ENCODE results near the gene CAMK1D. TPM values are rescaled to one million over a fixed set of nuclear protein-coding genes. Genes with fewer than 3 reads are reported as not detected.

Gene CAMK1D
- total and polyA plus RNA-seq, 2 experiments from 2014 or later = 4.6 to 7.2 TPM

DNA sequence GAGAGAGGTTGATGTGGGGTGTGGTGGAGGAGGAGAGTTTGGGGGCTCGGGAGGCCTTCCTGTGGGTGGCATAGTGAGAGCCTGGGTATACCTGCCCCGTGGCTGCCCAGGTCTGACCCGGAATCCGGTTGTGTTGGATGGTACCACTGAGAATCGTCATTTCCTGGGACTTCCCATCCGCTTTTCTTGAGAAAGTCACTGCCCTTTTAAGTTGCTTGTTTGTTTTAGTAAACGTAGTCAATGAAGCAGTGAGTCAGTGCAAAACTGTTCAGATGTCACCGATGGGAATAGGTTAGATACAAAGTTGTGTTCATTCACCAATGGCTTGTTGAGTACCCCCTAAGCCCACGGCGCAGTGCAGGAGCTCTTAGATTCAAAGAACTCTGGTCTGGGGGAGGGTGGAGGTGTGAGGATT, 285.8 kb downstream of the CAMK1D start (continued):
- no peak for TF ChIP-seq ZNF331 (CRISPR knock-in tag; IDR thresholded peaks at IDR 0.05; ENCODE audit: low read depth)
- TF ChIP-seq EZH2 (IDR thresholded peaks at IDR 0.05; ENCODE audit: low read depth, unreplicated experiment) = no peak

- Histone ChIP-seq H3K27ac (ENCODE audit: low read depth) (0 out of 2 replicates have a peak overlapping the region, but pooled peaks have one; percentile 66), H3K27me3 (ENCODE audit: insufficient read depth) (no peaks in the 10 kb centered on the region), H3K36me3 (ENCODE audit: insufficient read depth) (no peaks in the 10 kb centered on the region), H4K20me1 (replicated peaks; ENCODE audit: insufficient read depth) (no peaks in the 10 kb centered on the region; the same call in 1 of the 2 replicates), H2AFZ (no peak overlapping the region), H3K79me2 (replicated peaks; ENCODE audit: insufficient read depth) (no peaks in the 10 kb centered on the region), H3K9me2 (ENCODE audit: insufficient read depth) (no peaks in the 10 kb centered on the region), H3K4me3 (no peak overlapping the region), H3K4me2 (no peak overlapping the region), H3K4me1 (ENCODE audit: insufficient read depth) (peaks cover 13% of the 10 kb centered on the region), H3F3A (replicated peaks; ENCODE audit: low read depth) (no peaks in the 10 kb centered on the region)
- TF ChIP-seq EZH2phosphoT487 (IDR thresholded peaks at IDR 0.05; ENCODE audit: unreplicated experiment) (no peak), NANOG (IDR thresholded peaks at IDR 0.05; ENCODE audit: borderline replicate concordance) (no peak), JUNB (IDR thresholded peaks at IDR 0.05; ENCODE audit: unreplicated experiment) (no peak), EZH2 (IDR thresholded peaks at IDR 0.05; ENCODE audit: low read depth, unreplicated experiment) (no peak), CREB1 (CRISPR knock-in tag; IDR thresholded peaks at IDR 0.05; ENCODE audit: low read depth) (no peak), STAT1 (IDR thresholded peaks at IDR 0.05; ENCODE audit: unreplicated experiment) (no peak), POLR2AphosphoS5 (IDR thresholded peaks at IDR 0.05; ENCODE audit: low read depth) (no peak), ETS1 (IDR thresholded peaks at IDR 0.05) (no peak), REST (IDR thresholded peaks at IDR 0.05; ENCODE audit: unreplicated experiment) (no peak), ZNF331 (CRISPR knock-in tag; IDR thresholded peaks at IDR 0.05; ENCODE audit: low read depth) (no peak), ZNF114 (CRISPR knock-in tag; IDR thresholded peaks at IDR 0.05) (no peak)
- TF ChIP-seq, protein P1, sequence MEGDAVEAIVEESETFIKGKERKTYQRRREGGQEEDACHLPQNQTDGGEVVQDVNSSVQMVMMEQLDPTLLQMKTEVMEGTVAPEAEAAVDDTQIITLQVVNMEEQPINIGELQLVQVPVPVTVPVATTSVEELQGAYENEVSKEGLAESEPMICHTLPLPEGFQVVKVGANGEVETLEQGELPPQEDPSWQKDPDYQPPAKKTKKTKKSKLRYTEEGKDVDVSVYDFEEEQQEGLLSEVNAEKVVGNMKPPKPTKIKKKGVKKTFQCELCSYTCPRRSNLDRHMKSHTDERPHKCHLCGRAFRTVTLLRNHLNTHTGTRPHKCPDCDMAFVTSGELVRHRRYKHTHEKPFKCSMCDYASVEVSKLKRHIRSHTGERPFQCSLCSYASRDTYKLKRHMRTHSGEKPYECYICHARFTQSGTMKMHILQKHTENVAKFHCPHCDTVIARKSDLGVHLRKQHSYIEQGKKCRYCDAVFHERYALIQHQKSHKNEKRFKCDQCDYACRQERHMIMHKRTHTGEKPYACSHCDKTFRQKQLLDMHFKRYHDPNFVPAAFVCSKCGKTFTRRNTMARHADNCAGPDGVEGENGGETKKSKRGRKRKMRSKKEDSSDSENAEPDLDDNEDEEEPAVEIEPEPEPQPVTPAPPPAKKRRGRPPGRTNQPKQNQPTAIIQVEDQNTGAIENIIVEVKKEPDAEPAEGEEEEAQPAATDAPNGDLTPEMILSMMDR (conservative IDR thresholded peaks at IDR 0.05; ENCODE audit: low read depth in 2 of 2) = no peak
- TF ChIP-seq, protein P2, sequence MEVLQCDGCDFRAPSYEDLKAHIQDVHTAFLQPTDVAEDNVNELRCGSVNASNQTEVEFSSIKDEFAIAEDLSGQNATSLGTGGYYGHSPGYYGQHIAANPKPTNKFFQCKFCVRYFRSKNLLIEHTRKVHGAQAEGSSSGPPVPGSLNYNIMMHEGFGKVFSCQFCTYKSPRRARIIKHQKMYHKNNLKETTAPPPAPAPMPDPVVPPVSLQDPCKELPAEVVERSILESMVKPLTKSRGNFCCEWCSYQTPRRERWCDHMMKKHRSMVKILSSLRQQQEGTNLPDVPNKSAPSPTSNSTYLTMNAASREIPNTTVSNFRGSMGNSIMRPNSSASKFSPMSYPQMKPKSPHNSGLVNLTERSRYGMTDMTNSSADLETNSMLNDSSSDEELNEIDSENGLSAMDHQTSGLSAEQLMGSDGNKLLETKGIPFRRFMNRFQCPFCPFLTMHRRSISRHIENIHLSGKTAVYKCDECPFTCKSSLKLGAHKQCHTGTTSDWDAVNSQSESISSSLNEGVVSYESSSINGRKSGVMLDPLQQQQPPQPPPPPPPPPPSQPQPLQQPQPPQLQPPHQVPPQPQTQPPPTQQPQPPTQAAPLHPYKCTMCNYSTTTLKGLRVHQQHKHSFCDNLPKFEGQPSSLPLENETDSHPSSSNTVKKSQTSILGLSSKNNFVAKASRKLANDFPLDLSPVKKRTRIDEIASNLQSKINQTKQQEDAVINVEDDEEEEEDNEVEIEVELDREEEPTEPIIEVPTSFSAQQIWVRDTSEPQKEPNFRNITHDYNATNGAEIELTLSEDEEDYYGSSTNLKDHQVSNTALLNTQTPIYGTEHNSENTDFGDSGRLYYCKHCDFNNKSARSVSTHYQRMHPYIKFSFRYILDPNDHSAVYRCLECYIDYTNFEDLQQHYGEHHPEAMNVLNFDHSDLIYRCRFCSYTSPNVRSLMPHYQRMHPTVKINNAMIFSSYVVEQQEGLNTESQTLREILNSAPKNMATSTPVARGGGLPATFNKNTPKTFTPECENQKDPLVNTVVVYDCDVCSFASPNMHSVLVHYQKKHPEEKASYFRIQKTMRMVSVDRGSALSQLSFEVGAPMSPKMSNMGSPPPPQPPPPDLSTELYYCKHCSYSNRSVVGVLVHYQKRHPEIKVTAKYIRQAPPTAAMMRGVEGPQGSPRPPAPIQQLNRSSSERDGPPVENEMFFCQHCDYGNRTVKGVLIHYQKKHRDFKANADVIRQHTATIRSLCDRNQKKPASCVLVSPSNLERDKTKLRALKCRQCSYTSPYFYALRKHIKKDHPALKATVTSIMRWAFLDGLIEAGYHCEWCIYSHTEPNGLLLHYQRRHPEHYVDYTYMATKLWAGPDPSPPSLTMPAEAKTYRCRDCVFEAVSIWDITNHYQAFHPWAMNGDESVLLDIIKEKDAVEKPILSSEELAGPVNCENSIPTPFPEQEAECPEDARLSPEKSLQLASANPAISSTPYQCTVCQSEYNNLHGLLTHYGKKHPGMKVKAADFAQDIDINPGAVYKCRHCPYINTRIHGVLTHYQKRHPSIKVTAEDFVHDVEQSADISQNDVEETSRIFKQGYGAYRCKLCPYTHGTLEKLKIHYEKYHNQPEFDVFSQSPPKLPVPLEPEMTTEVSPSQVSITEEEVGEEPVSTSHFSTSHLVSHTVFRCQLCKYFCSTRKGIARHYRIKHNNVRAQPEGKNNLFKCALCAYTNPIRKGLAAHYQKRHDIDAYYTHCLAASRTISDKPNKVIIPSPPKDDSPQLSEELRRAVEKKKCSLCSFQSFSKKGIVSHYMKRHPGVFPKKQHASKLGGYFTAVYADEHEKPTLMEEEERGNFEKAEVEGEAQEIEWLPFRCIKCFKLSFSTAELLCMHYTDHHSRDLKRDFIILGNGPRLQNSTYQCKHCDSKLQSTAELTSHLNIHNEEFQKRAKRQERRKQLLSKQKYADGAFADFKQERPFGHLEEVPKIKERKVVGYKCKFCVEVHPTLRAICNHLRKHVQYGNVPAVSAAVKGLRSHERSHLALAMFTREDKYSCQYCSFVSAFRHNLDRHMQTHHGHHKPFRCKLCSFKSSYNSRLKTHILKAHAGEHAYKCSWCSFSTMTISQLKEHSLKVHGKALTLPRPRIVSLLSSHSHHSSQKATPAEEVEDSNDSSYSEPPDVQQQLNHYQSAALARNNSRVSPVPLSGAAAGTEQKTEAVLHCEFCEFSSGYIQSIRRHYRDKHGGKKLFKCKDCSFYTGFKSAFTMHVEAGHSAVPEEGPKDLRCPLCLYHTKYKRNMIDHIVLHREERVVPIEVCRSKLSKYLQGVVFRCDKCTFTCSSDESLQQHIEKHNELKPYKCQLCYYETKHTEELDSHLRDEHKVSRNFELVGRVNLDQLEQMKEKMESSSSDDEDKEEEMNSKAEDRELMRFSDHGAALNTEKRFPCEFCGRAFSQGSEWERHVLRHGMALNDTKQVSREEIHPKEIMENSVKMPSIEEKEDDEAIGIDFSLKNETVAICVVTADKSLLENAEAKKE (CRISPR knock-in tag; IDR thresholded peaks at IDR 0.05) = no peak
- no peak for DNase-seq (ENCODE audit: low spot score)
- no peak overlapping the region for H3K4me3 Mint-ChIP-seq
- no peak for ATAC-seq
- no peak overlapping the region for H3K27ac Mint-ChIP-seq
- H3K36me3 Mint-ChIP-seq (ENCODE audit: low read depth) = peaks cover 5% of the 10 kb centered on the region; the same call in 2 of the 3 replicates
- H3K27me3 Mint-ChIP-seq (ENCODE audit: insufficient read depth, low read depth, poor library complexity) = peaks cover 6% of the 10 kb centered on the region
- H3K4me1 Mint-ChIP-seq = peaks cover 19% of the 10 kb centered on the region
- peaks cover 6% of the 10 kb centered on the region; the same call in 2 of the 3 replicates for H3K9me3 Mint-ChIP-seq
These were observed 287.2 kb downstream of the CAMK1D start for GRCh38 chr10:12636571-12636970.
